Prostate gland (tissue), 2 donors: ENCODE data around the gene NOP16.

Experiments
- POLR2A ChIP-seq: fragments of 450-650 bp; IDR thresholded peaks from one replicate; pipeline ENCODE4 v1.6.1; 2016; ENCODE audit warnings: antibody characterized with exemption, mild to moderate bottlenecking
- TF ChIP-seq, protein P1 (sequence below), 4 experiments: fragments of 200-600 bp in 2 of 4; fragments of 450-650 bp in 2 of 4; sonication (generic) in 2 of 4; IDR thresholded peaks; 1 replicate in 3 of 4; 2 replicates in 1 of 4; pipeline ENCODE4 v1.5.1; 2016 to 2019; ENCODE audit warnings: antibody characterized with exemption in 4 of 4, mild to moderate bottlenecking in 2 of 4, moderate library complexity in 2 of 4

DNA sequence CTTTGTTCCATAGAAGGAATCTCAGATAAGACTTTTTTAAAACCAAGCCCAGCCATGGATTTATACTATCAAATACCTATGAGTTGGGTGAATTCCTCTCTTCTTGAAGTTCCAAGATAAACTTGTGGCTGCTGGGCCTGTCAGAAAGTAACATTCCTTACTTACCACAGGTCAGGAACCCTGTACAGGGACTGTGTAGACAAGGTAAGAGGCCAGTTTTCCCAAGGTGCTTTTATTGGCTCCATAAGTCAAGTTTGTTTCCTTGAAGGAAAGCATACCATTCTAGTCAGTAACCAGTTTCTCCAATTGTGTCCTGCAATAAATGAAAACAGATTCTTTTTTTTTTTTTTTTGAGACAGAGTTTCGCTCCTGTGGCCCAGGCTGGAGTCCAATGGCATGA is 36.7 kb upstream of the NOP16 start:
- TF ChIP-seq, protein P1, sequence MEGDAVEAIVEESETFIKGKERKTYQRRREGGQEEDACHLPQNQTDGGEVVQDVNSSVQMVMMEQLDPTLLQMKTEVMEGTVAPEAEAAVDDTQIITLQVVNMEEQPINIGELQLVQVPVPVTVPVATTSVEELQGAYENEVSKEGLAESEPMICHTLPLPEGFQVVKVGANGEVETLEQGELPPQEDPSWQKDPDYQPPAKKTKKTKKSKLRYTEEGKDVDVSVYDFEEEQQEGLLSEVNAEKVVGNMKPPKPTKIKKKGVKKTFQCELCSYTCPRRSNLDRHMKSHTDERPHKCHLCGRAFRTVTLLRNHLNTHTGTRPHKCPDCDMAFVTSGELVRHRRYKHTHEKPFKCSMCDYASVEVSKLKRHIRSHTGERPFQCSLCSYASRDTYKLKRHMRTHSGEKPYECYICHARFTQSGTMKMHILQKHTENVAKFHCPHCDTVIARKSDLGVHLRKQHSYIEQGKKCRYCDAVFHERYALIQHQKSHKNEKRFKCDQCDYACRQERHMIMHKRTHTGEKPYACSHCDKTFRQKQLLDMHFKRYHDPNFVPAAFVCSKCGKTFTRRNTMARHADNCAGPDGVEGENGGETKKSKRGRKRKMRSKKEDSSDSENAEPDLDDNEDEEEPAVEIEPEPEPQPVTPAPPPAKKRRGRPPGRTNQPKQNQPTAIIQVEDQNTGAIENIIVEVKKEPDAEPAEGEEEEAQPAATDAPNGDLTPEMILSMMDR (IDR thresholded peaks at IDR 0.05), result no peak
- TF ChIP-seq POLR2A, result no peak
